Posterior cingulate gyrus (tissue), 11 donors: ENCODE data around the gene MAP3K2.
"Not testable (repeated sequence)": the region's sequence is repeated elsewhere in the genome, so short reads cannot be mapped to it uniquely, and the experiment has no call there.

ENCODE experiments used
- DNase-seq, 10 donors: peaks; one replicate each; pipeline versions ENCODE4 v3.0.0 to v3.0.0-alpha.2; 2020 to 2021; ENCODE audit warnings: mixed read lengths in 3 of 10
- intact Hi-C: fragments of 100-400 bp; cut with DNase I; formaldehyde crosslinking; loops from one replicate; pipeline ENCODE4 v1.15.1; 2023

Gene MAP3K2

DNA sequence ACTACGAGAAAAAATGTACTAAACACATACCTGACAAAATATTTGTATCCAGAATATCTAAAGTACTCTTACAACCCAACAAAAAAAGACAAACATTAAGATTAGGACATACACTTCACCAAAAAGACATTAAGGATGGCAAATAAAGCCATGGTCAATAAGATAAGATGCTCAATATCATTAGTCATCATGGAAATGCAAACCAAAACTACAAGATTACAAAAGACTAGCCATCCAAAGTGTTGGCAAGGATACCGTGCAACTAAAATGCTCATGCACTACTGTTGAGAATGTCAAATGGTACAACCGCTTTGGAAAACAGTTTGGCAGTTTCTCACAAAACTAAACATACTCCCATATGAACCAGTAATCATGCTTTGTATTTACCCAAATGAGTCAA, 29.7 kb downstream of the MAP3K2 start:
- intact Hi-C loops: no loop called here

DNA sequence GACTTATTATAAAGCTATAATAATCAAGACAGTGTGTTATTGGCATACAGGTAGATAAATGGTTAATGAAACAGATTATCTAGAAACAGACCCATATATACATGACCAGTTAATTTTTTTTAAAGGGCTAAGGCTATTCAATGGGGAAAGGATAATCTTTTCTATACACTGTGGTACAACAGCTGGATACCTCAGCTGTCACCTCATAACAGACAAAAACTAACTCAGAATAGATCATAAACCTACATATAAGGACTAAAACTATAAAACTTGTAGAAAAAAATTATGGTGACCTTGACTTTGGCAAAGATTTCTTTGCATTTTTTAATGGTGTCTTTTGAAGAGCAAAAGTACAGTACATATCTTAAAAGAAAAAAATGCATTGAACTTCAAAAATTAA, 30.2 kb downstream of the MAP3K2 start:
- intact Hi-C loops: no loop called here

More for the DNA sequence above, 29.7 kb downstream of the MAP3K2 start:
- no peak for DNase-seq

DNA sequence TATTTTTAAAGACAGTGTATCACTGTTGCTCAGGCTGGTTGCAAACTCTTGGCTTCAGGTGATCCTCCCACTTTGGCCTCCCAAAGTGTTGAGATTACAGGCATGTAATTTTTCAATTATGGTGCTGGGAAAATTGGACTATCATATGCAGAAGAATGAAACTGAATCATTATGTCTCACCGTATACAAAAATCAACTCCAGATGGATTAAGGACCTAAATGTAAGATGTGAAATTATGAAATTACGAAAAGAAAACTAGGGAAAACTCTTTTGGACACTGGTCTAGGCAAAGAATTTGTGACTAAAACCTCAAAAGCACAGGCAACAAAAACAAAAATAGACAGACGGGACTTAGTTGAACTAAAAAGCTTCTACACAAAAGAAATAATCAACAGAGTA, 31.2 kb downstream of the MAP3K2 start:
- intact Hi-C loops: no loop called here
- no peak for DNase-seq

More for the DNA sequence above, 30.2 kb downstream of the MAP3K2 start:
- DNase-seq: no peak

DNA sequence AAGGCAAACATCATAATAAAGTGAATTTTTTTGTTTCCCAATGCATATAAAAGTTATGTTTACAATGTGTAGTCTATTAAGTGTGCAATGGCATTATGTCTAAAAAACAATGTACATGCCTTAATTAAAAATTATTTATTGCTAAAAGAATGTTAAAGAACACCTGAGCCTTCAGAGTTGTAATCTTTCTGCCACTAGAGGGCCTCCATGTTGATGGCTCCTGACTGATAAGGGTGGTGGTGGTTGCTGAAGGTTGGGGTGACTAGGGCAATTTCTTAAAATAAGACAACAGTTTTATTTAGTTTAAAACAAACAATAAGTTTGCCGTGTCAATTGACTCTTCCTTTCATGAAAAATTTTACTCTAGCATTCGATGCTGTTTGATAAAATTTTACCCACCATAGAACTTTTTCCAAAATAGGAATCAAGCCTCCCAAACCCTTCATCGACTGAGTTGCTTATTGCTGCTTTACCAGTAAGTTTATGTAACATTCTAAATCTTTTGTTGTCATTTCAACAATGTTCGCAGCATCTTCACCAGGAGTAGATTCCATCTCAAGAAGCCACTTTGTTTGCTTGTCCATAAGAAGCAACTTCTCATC, 32.3 kb downstream of the MAP3K2 start:
- intact Hi-C loops: no loop called here
- no peak for DNase-seq

DNA sequence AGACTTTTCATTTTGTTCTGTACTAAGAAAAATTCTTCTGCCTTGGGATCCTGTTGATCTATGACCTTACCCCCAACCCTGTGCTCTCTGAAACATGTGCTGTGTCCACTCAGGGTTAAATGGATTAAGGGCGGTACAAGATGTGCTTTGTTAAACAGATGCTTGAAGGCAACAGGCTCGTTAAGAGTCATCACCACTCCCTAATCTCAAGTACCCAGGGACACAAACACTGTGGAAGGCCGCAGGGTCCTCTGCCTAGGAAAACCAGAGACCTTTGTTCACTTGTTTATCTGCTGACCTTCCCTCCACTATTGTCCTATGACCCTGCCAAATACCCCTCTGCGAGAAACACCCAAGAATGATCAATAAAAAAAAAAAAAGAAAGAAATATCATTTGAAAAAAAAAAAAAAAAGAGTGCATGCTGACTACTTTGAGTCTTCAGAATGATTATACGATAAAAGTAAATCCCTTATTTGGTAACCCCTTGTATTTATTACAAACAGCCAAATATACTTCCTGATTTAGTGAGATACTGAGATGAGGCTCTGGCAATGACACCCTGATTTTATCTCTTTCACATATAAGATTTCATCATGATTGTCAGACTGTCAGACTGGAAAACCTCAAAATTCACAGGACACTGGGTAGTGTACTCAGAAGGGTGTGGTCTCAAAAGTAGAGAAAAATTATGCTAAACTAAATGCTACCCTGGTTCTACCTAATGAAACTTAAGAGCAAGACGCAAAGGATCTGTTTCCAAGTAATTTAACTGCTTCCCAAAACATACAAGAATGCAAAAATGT, 33.7 kb downstream of the MAP3K2 start:
- intact Hi-C loops, DNase-seq: not testable (repeated sequence)

DNA sequence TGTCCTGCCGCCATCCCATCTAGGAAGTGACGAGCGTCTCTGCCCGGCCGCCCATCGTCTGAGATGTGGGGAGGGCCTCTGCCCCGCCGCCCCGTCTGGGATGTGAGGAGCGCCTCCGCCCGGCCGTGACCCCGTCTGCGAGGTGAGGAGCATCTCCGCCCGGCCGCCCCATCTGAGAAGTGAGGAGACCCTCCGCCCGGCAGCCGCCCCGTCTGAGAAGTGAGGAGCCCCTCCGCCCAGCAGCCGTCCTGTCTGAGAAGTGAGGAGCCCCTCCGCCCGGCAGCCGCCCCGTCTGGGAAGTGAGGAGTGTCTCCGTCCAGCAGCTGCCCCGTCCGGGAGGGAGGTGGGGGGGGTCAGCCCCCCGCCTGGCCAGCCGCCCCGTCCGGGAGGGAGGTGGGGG, 34.6 kb downstream of the MAP3K2 start:
- DNase-seq: peak in 1 of 10 donors; percentile 81
- intact Hi-C loops: not testable (repeated sequence)

DNA sequence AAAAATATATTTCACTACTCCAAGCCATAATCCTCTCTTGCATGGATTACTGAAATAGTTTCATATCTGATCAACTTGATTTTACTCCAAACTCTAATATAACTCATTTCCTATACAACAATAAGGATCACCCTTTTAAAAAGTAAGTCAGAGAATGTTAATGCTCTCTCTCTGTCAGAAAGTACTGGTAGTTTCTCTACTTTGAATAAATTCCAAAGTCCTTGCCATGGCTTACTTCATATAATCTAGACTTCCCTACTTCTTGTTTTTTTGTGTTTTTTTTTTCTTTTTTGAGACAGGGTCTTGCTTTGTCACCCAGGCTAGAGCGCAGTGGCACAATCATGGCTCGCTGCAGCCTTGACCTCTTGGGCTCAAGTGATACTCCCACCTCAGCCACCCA, 36.2 kb downstream of the MAP3K2 start:
- intact Hi-C loops: no loop called here
- no peak for DNase-seq

DNA sequence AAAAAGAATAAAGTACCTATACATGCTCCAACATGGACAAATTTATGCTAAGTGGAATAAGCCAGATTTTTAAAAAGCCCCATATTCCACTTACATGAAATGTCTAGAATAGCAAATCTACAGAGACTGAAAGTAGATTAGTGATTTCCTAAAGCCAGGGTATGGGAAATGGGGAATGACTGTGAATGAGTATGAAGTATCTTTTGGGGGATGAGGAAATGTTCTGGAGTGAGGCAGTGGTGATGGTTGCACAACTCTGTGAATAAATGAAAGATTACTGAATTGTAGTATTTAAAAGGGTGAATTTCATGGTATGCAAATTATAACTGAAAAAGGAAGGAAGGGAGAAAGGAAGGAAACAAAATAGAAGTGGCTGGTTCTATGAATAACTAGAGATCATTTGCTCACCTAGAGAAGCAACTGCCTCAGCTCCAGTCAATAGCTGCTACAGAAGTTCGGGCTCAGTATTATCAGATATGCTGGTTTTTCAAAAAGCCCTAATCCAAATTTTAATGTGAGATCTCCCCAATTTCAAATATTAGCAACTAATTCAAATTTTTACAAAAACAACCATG, 39.3 kb downstream of the MAP3K2 start:
- no peak for DNase-seq
- intact Hi-C loops: no loop called here

DNA sequence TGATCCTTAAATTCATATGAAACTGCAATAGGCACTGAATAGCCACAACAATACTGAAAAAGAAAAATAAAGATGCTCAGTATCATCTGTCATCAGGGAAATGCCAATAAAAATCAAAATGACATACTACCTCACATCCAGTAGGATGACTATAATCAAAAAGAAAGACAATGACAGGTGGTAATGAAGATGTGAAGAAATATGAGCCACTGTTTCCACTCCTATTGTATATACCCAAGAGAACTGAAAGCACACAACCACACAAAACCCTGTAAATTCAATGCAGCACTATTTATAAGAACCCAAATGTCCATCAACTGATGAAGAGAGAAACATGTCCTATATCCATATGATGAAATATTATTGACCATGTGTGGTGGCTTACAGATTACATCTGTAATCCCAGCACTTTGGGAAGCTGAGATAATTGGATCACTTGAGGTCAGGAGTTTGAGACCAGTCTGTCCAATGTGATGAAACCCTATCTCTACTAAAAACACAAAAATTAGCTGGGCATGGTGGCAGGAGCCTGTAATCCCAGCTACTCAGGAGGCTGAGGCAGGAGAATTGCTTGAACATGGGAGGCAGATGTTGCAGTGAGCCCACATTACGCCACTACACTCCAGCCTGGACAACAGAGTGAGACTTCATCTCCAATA, 39.9 kb downstream of the MAP3K2 start:
- DNase-seq: no peak
- intact Hi-C loops: no loop called here

DNA sequence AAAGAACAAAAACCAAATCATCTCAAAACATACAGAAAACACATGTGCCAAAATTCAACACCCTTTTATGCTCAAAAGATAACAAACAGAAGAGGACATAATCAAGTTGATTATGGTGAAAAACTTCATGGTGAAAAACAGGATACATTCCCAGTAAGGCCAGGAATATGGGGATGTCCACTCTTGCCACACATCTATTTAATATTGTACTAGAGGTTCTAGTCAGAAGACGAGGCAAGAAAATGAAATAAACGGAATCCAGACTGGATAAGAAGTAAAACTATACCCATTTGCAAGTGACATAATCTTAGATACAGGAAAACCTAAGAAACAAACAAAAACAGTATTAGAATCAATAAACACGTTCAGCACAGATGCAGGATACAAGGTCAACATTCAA, 40.8 kb downstream of the MAP3K2 start:
- intact Hi-C loops: no loop called here
- DNase-seq: no peak

DNA sequence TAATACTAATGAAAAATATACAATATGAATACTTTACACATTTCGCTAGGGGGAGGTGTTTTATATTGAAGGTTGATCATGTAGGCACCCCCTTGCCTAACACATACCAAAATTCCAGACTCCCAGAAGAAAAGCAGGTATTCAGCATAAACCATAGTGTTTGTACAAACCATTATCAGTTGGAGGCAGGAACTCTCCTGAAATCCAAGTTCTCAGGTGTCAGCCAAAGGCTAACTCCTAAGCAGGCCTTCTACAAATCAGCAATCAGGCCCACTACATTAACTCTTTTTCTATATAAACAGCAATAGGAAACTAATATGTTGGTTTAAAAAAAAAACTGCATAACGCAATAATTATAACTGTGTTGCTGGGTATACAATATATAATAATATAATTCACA, 44.5 kb downstream of the MAP3K2 start:
- DNase-seq: no peak
- intact Hi-C loops: no loop called here

DNA sequence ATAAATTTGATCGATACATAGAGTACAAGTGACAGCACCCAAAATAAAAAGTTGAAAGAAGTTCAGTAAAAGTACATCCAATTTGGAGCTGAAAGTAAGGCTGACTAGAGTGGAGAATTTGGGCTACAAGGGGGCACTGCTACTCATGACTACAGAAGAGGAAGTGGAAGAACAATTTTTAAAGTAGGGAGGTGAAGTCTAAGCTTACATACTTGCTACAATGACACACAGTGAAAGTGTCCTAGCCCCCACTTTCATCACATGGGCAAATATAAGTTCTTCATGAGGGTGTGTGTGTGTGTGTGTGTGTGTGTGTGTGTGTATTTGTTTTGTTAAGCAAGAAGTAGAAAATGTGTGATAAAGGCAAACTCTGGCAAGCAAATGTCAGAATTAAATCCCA, 45.7 kb downstream of the MAP3K2 start:
- intact Hi-C loops: no loop called here
- no peak for DNase-seq

DNA sequence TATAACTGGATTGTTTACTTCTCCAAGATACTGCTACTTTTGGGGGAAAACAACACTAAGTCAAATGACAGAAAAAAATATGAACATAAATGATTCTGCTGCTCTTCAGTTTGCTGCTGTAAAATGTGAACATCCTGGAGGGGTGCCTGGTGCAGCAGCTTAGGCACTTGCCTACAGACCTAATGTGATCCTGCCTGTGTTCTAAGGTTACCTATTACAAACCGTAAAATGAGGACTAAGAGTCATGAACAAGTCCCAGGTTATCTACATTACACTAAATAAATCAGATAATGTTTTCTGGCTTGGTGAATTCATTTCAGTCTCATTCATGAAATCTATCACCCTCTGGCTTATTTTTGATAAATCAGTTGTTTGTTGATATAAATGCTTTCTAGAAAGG, 55.4 kb downstream of the MAP3K2 start:
- intact Hi-C loops: no loop called here
- DNase-seq: no peak

DNA sequence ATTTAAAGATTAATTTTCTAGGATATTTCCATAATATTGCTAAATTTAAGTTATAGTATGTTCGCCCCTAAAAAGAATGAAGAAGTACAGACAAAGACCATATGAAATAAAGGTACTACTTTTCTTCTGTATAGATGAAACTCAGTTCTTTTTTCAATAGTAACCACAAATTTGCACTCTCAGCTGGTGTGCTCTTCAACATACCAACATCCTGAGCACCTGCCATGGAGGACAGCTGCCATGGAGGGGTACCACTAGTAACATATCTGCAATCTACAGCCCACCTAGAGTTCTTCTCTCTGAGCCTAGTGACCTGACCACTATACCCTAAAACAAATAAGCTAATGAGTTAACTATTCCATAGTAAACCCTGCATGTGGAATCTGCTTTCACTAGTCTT, 57.0 kb downstream of the MAP3K2 start:
- intact Hi-C loops: no loop called here
- DNase-seq: no peak

DNA sequence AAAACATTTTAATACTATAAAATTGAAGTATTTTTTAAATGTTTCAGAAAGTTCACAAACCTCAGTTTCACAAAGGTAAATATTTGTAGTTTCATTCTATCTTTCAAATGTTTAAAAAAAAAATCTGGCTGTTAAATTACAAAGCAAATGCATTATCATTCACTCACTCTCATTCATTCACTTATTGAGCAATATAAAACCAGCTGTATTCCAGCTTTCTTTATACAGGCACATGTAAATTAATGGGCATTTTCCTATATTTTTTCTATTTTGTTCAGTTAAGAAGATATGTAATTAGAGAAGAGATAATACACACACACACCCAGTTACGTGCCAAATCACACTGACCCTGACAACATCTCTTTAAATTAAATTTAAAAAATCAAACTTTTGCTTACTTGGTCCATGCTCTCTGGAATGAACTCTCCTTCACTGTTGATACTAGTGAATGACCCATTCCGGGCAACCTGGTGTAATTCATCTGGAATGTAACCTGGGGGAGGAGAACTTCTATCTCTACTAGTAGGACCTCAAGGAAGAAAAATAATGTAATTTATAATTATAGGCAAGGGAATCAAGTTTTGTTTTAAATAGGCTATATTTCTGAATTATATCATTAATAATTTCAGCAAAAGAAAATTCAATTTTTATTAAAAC, 61.4 kb downstream of the MAP3K2 start:
- intact Hi-C loops: no loop called here

DNA sequence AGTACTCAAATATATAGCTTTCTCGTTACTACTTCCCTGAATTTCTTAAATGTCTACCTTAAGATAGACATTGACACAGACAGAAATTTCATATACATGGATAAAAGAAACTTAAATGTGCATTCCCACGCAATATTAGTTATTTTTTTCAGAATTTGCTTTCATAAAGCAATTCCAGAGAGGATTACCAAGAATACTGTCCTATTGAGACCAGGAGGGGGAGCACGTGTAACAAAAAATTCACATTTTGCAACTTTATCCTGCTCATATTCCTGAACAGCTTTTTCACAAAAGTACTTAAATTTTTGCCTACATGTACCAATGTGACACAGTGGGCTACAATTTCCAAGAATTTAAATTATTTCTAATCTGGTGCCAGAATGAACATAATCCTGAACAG, 63.1 kb downstream of the MAP3K2 start:
- intact Hi-C loops: loop anchor here (1.0 kb wide), 1 partner anchor 155 kb away; no protein-coding TSS in a partner anchor
- peak in 1 of 10 donors; percentile 9 for DNase-seq

More for the DNA sequence above, 61.4 kb downstream of the MAP3K2 start:
- no peak for DNase-seq

DNA sequence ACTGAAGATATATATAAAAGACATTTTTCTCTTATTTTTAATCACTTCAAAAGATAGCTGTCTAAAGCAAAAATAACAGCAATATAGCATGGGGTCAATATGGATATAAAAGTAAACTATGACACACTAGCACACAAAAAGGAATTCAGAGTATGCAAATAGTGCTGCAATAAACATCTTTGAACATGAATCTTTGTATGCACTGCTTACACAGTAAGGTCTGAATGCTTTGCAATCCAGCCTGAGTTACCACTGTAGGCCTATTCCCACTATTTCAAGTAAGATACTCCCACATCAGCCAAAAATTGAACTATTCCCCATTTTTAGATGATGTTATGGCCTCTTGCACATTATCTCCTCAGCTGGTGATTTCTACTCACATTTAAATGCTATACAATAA, 66.5 kb downstream of the MAP3K2 start:
- intact Hi-C loops: no loop called here
- DNase-seq: no peak

DNA sequence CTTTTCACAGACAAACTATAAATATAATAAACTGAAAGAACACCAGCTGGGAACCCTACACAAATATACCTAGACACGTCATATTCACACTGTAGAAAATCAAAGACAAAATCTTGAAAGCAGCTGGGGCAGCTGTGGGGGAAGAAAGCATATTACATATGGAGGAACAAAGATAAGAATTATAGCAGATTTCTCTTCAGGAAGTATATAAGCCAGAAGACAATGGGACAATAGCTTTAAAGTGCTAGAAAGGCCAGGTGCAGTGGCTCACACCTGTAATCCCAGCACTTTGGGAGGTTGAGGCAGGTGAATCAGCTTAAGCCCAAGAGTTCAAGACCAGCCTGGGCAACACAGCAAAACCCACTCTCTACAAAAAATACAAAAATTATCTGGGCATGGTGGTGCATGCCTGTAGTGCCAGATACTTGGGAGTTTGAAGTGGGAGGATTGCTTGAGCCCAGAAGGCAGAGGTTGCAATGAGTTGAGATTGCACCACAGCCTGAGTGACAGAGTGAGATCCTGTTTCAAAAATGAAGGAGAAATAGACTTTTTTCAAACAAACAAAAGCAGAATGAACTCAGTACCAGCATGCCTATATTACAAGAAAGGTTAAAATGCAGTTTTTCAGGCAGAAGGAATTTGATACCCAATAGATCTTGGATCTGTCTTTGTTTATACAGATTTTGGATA, 67.0 kb downstream of the MAP3K2 start:
- intact Hi-C loops: no loop called here
- no peak for DNase-seq

DNA sequence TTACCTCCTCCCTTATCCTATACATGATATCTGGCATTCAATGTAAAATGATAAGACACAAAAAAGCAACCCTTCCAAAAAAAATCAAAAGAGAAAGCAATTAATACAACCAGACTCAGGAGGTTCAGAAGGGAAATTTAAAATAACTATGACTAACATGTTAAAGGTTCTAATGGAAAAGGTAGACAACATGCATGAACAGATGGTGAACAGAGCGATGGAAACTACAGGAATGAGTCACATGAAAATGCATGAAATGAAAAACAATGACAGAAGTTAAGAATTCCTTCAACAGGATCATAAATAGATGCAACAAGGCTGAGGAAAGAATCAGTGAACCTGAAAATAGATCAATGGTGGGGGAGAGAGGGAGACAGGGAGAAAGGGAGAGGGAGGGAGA, 67.7 kb downstream of the MAP3K2 start:
- intact Hi-C loops: no loop called here
- DNase-seq: no peak
